Thyroid gland (tissue), 4 donors: Measurements from ENCODE around the gene PDAP1. TPM values are rescaled to one million over a fixed set of nuclear protein-coding genes. Genes with fewer than 3 reads are reported as not detected.
"Not testable (repeated sequence)": the region's sequence is repeated elsewhere in the genome, so short reads cannot be mapped to it uniquely, and the experiment has no call there.

Experiments used
- DNase-seq, 2 donors: peaks; one replicate each; pipeline ENCODE4 v3.0.0-alpha.2; 2019
- H3K27ac ChIP-seq, 3 donors: fragments of 200-600 bp; sonication (generic); 1 replicate in 2 of 3; 2 replicates in 1 of 3; pipeline ENCODE4 v1.5.1; 2016 to 2019; ENCODE audit warnings: mild to moderate bottlenecking in 1 of 3, moderate library complexity in 1 of 3
- H3K27me3 ChIP-seq: fragments of 200-600 bp; sonication (generic); one replicate; pipeline ENCODE4 v1.5.1; 2019
- H3K36me3 ChIP-seq, 2 donors: fragments of 200-600 bp; sonication (generic); one replicate each; pipeline ENCODE4 v1.5.1; 2016 to 2019
- H3K4me1 ChIP-seq, 2 donors: fragments of 200-600 bp; sonication (generic); one replicate each; pipeline ENCODE4 v1.5.1; 2017 to 2019
- H3K4me3 ChIP-seq, 3 donors: fragments of 200-600 bp; sonication (generic); replicated peaks in 1 of 3; 1 replicate in 2 of 3; 2 replicates in 1 of 3; pipeline ENCODE4 v1.5.1; 2016; ENCODE audit warnings: mild to moderate bottlenecking in 1 of 3
- H3K9me3 ChIP-seq: fragments of 200-600 bp; sonication (generic); one replicate; pipeline ENCODE4 v1.5.1; 2017
- CTCF ChIP-seq, 6 experiments: fragments of 200-600 bp in 3 of 6; fragments of 450-650 bp in 3 of 6; sonication (generic) in 3 of 6; IDR thresholded peaks; one replicate each; pipeline ENCODE4 v1.5.1; 2016 to 2019; ENCODE audit warnings: antibody characterized with exemption in 6 of 6, mild to moderate bottlenecking in 2 of 6, inconsistent platforms in 1 of 6, moderate library complexity in 1 of 6
- POLR2A ChIP-seq, 2 donors: fragments of 450-650 bp; IDR thresholded peaks; one replicate each; pipeline ENCODE4 v1.6.1; 2017; ENCODE audit warnings: antibody characterized with exemption in 2 of 2, mild to moderate bottlenecking in 2 of 2, moderate library complexity in 1 of 2
- WGBS, 2 donors: methylation state at CpG; one replicate each; pipeline ENCODE4 v1.1.5; 2017; 5-methylcytosine and 5-hydroxymethylcytosine counted together
- intact Hi-C: fragments of 100-400 bp; cut with DNase I; formaldehyde crosslinking; loops from one replicate; pipeline ENCODE4 v1.15.1; 2023
- total RNA-seq, 4 donors: library from RNA; depleted of rRNA; stranded (reverse); fragments of >200 nt; gene quantifications; one replicate each; pipeline ENCODE4 v1.2.3, GENCODE V29; 2016

PDAP1 gene
- total RNA-seq, 4 donors from 2014 or later = 73.9 to 112 (median 93.2) TPM

- no peaks in the 10 kb centered on the region for H3K4me1 ChIP-seq
- no peak overlapping the region for H3K27ac ChIP-seq
- TF ChIP-seq CTCF (IDR thresholded peaks at IDR 0.05) (peak in 5 of 6 experiments; percentile 16 to 60 (median 35)), POLR2A (IDR thresholded peaks at IDR 0.05) (no peak)
- H3K9me3 ChIP-seq = no peaks in the 10 kb centered on the region
- H3K36me3 ChIP-seq = peaks cover 27 to 59% of the 10 kb centered on the region in 2 donors
- H3K4me3 ChIP-seq = no peak overlapping the region
- H3K27me3 ChIP-seq = no peaks in the 10 kb centered on the region
- intact Hi-C loops = no loop called here
- peak; percentile 58 to 62 for DNase-seq
- 81 to 89% methylated on average over 16 to 17 of the region's 17 CpGs for WGBS, 2 donors
Measured at GRCh38 chr7:99365318-99366141, 42.9 kb downstream of the PDAP1 start.

GRCh38 chr7:99363286-99363685 lies 45.1 kb downstream of the PDAP1 start:
- TF ChIP-seq POLR2A (IDR thresholded peaks at IDR 0.05) (no peak), CTCF (IDR thresholded peaks at IDR 0.05) (no peak)
- intact Hi-C loops = no loop called here
- no peak overlapping the region for H3K27ac ChIP-seq
- H3K4me1 ChIP-seq = no peaks in the 10 kb centered on the region
- no peaks in the 10 kb centered on the region for H3K27me3 ChIP-seq
- DNase-seq = no peak
- H3K36me3 ChIP-seq = peaks cover 49 to 81% of the 10 kb centered on the region in 2 donors
- no peak overlapping the region for H3K4me3 ChIP-seq
- WGBS, 2 donors = 95 to 96% methylated on average over 5 of the region's 5 CpGs
- no peaks in the 10 kb centered on the region for H3K9me3 ChIP-seq

- DNase-seq = no peak
- TF ChIP-seq POLR2A (IDR thresholded peaks at IDR 0.05) (no peak), CTCF (IDR thresholded peaks at IDR 0.05) (no peak)
- H3K4me3 ChIP-seq = no peak overlapping the region
- no peak overlapping the region for H3K27ac ChIP-seq
- H3K36me3 ChIP-seq = peaks cover 54 to 86% of the 10 kb centered on the region in 2 donors
- WGBS, 2 donors = 86% methylated on average over 3 of the region's 3 CpGs
- intact Hi-C loops = no loop called here
- no peaks in the 10 kb centered on the region for H3K27me3 ChIP-seq
- no peaks in the 10 kb centered on the region for H3K9me3 ChIP-seq
- no peaks in the 10 kb centered on the region for H3K4me1 ChIP-seq
Measured at GRCh38 chr7:99362801-99363200, 45.6 kb downstream of the PDAP1 start.

GRCh38 chr7:99359465-99360154 lies 48.8 kb downstream of the PDAP1 start:
- intact Hi-C loops = no loop called here
- H3K4me3 ChIP-seq = no peak overlapping the region
- peaks cover 64 to 78% of the 10 kb centered on the region in 2 donors for H3K36me3 ChIP-seq
- WGBS, 2 donors = 89 to 92% methylated on average over 22 of the region's 22 CpGs
- no peaks in the 10 kb centered on the region for H3K27me3 ChIP-seq
- DNase-seq = no peak
- H3K27ac ChIP-seq = no peak overlapping the region
- H3K4me1 ChIP-seq = no peaks in the 10 kb centered on the region
- no peaks in the 10 kb centered on the region for H3K9me3 ChIP-seq
- no peak for TF ChIP-seq POLR2A (IDR thresholded peaks at IDR 0.05)
- no peak for TF ChIP-seq CTCF (IDR thresholded peaks at IDR 0.05)

- intact Hi-C loops, H3K27me3 ChIP-seq, DNase-seq, H3K27ac ChIP-seq, H3K9me3 ChIP-seq, H3K4me3 ChIP-seq, H3K4me1 ChIP-seq: not testable (repeated sequence)
- 95% methylated on average over 15 of the region's 15 CpGs for WGBS, 2 donors
- H3K36me3 ChIP-seq = peaks cover 72 to 78% of the 10 kb centered on the region in 2 donors
Measured at GRCh38 chr7:99358521-99358920, 49.9 kb downstream of the PDAP1 start.
